ENCODE data around the gene FNDC1.

The FNDC1 gene

DNA sequence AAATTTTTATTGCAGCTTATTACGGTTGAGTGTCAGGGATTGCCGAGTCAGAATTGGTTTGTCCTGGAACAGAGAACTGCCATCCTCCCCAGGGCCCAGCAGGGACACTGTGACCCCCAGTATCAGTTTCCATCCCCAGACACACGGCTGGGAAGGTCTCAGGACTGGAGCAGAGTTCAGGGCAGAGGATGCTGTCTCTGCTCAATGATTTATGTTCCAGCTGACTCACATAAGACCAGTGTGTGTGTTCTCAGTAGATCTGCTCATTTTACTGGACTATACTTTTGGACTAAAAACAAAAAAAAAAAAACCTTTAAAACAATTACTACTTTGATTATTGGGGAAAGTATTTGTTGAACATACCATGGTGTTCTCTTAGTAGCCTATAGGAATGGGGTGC lies 44.2 kb downstream of the FNDC1 start:
- DNase-seq, result no peak

GRCh38 chr6:159214281-159214680 lies 45.1 kb downstream of the FNDC1 start:
- no peak for DNase-seq

DNA sequence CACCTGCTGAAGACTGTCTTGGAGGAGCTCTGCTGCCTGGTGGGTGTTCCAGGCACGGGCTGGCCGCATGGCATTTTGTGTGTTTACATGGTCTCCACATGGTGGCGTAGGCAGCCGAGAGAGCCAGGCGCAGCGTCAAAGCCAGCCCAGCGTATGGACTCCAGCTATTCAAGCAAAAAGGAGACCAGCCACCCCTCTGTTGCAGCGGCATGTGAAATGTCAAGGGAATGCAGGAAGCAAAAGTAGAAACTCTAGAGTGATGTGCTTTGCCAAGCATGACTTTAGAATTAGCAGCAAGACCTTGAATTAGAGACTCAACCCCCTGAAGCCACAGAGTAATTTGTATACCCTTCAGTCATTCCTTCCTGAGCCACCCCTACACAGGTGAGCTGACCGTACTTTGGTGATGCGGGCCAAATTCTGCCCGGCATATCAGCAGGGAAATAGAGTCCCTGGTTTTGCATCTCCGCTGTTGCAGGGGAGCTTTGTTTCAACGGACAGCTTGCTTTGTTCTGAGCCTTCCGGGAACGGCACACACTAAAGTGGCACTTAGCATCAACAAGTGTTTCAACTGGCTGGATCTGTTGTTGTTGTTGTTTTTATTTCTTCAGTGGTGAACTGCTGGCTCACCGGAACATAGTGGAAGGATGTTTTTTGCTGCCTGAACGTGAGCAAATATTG lies 48.5 kb downstream of the FNDC1 start:
- DNase-seq, result no peak

GRCh38 chr6:159220093-159220492 lies 50.9 kb downstream of the FNDC1 start:
- DNase-seq, result no peak

DNA sequence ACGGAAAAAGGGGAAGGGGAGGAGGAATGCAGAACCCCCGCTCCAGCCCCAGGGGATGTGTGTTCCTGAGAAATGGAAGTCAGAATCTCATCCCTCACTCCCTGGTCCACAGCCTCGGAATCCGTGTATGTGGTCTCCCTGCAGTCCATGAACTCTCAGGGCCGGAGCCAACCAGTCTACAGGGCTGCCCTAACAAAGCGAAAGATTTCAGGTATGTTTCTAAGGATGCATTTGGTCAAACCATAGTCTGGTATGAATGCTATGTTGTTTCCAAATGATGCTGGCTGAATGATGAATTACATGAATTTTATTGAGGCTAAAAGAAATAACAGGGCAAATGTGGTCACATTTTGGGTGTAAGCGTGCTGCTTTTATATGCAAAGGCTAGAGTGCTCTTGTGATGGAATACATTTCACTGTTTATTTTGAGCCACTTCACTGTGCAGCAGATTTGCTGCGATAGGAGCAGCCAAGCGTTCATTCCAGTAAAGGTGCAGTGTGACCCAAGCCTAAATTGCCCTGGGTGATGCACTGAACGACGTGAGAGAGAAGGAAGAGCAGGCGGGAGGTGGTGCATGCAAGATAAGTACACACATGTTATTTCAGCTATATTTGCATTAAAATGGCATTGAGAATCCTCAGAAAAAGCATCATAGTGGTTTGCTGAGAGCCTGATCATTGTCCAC lies 52.4 kb downstream of the FNDC1 start:
- DNase-seq, result no peak

GRCh38 chr6:159224452-159224851 lies 55.3 kb downstream of the FNDC1 start:
- no peak for DNase-seq

GRCh38 chr6:159229651-159230051 lies 60.5 kb downstream of the FNDC1 start:
- no peak for DNase-seq

DNA sequence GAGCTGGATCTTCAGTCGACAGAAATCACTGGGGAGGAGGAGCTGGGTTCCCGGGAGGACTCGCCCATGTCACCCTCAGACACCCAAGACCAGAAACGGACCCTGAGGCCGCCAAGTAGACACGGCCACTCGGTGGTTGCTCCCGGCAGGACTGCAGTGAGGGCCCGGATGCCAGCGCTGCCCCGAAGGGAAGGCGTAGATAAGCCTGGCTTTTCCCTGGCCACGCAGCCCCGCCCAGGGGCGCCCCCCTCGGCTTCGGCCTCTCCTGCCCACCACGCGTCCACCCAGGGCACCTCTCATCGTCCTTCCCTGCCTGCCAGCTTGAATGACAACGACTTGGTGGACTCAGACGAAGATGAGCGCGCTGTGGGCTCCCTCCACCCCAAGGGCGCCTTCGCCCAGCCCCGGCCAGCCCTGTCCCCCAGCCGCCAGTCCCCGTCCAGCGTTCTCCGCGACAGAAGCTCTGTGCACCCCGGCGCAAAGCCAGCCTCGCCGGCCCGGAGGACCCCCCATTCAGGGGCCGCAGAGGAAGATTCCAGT lies 63.0 kb downstream of the FNDC1 start:
- DNase-seq, result no peak

- DNase-seq, result no peak
Measured at GRCh38 chr6:159232751-159233150, 63.6 kb downstream of the FNDC1 start.

- DNase-seq, result no peak
Measured at GRCh38 chr6:159233365-159234101, 64.3 kb downstream of the FNDC1 start.

GRCh38 chr6:159234102-159234553 lies 64.9 kb downstream of the FNDC1 start:
- no peak for DNase-seq

DNA sequence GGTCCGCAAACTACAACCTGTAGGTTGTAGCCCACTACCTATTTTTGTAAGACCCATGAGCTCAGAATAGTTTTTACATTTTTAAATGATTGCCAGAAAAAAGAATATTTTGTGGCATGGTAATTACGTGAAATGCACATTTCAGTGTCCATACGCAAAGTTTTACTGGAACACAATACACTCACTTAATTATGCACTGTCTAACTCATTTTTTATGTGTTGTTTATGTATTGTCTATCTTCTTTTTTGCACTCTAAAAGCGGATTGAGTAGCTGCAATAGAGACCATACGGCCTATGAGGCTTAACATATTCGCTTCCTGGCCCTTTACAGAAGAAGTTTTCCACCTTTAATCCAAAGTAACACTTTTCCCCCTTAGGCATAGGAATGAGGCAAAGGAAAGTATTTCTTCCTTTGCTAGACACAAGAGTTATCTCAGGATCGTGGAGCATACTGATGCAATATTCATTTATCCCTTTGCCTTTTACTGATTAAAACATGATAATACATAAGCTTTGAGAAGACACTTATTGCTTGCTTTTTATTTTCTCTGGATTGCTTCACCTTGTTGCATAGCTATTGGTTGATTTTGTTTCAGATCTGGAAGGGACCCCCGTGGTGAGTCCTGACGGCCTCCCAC lies 69.8 kb downstream of the FNDC1 start:
- DNase-seq, result no peak

DNA sequence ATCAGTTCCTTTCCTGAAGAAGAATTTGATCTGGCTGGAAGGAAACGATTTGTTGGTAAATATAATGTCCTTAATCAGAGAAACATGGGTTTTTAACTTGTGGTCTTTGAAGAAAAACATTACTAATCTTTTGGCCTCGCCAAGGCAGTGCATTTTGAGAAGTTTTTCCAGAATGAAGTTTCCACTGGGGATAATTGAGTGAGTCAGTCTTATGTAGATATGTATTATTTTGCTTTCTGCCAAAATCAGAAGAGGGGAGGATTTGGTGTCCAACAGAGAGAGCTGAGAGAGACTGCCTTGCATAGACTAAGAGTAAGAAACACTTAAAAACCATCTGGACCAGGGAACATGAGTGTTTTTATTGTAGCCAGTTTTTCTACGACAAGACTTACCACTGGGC lies 79.9 kb downstream of the FNDC1 start:
- DNase-seq, result no peak

DNA sequence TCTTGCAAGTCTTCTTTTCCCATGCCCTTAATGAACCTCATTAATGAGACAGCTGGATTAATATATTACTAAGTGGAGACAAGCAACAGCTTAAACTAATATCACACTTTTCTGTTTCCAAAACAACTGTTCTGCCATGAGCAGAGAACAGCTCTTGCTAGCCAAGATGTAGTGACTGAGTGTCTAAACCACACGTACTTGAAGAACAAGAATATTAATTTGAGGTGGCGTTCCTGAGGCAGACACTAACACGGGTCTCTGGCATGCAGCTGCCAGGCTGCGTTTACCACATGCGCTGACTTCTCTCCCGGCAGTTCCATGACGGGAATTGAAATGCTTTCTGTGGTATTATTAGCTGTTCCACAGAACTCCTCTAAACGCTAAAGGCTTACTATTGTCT lies 80.6 kb downstream of the FNDC1 start:
- DNase-seq, result no peak

DNA sequence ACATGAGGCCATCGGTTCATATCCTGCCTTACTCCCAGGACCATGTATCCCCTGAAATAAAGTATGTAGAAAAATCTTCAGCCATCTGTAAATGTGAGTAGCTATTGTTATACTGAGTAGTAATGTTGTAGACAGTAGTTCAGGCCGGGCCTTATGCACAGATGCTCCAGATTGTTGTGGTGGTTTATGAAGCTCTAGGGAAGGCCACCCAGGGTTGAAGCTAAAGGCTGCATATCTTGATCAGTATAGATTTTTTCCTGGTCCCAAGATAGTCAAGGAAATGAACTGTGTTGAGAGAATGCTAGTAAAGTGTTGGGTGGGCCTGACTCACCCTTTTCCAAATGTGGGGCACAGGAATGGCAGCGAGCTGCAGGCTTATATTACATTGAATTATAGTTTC lies 81.4 kb downstream of the FNDC1 start:
- no peak for DNase-seq

- DNase-seq, result no peak
Measured at GRCh38 chr6:159252955-159253508, 83.8 kb downstream of the FNDC1 start.

GRCh38 chr6:159254186-159254585 lies 85.0 kb downstream of the FNDC1 start:
- no peak for DNase-seq

DNA sequence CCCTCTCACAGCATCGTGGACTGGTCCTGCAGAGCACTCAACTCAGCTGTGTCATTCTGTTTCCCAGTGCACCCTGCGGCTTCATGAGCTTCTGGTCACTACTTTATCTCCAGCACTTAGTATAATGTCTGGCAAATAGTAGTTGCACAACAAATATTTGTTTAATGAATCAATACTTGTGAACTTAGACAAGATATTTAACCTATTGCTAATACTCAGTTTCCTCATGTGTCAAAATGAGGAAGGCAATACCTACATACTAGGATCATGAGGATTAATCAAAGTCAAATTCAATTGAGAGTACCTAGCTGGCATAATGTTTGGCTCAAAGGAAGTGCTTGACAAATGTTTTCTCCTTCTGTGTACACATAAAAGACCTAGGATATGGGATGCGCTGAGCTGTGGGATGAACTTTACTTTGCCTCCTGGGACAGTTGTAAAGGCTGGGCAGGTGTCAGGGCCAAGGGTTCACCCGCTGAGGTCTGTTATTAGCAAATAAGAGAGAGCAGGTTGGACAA lies 86.3 kb downstream of the FNDC1 start:
- no peak for DNase-seq

DNA sequence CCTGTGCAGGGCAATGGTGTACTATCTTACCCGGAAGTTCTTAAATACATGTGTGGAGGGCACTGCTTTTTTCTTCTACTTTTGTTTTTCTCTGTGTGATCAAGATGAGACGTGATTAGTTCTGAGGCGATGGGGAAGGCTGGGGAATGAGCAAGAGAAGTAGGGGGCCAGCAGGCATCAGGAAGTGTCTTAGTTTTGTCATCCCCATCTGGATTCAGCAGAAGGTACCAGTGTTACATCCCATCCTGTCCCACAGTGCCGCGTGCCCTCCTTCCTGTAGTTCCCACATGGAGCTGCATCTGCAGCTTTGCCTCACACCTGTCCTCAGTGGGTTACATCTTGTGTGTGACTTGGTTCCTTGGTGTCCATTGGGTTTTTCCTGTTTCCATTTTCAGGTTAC lies 86.9 kb downstream of the FNDC1 start:
- DNase-seq, result no peak

GRCh38 chr6:159257846-159258245 lies 88.6 kb downstream of the FNDC1 start:
- no peak for DNase-seq

DNA sequence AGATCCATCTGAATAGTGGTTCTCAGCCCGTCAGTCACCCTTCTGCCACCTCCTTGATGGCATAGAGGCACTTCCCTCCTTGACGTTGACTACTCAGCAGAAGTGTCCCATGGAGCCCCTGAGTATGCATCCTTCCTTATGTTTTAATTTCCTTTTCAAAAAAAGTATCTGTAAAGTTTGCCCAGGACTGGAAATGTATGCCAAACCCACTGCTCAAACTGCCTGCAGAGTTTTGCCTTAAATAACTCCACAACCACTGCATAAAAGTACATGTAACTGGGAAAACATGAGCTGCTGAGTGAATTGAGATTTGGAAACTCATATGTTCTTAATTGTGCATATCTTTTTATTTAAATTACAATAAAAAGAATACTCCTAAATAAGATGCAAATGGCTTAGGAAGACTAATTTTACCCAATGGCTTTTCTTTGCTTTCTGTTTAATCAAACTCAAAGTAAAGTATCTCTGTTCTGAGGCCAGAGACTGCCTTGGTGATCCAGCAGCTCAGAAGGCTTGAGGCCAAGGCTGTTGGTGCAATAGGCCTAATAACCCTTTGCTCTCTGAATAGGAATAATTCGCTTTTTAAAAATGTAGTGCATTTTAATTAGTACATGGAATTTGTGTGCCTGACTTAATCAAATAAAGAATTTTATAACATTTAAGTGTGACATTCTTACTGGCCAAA lies 90.4 kb downstream of the FNDC1 start:
- no peak for DNase-seq

DNA sequence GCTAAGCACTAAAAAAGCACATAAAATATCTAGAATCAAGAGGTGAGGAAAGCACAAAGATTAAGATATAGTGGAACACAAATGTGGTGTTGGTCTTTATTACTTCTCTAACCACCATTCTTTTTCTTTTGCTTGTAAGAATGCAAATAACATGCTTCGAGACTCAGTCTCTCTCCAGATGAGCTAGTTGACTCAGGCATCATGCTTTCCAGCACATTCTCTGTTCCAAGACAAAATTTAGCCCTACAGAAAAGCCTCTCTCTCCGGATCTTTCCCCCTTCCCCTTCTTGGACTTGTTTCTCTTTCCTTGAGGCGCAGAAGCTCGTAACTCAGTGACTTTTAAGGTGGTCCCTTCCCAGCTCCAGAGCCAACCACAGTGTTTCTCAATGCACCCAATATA lies 91.0 kb downstream of the FNDC1 start:
- no peak for DNase-seq
